H9 (cell line): ENCODE data around the gene AADACL3. TPM values are rescaled to one million over a fixed set of nuclear protein-coding genes. Genes with fewer than 3 reads are reported as not detected.

Experiments used
- DNase-seq: peaks from one replicate; pipeline ENCODE4 v3.0.0-alpha.2; 2017
- H2AFZ ChIP-seq: one replicate; pipeline ENCODE4 v1.6.1; 2013; ENCODE audit warnings: mild to moderate bottlenecking, low read length, control low read depth, moderate library complexity
- H2AK5ac ChIP-seq: 2 replicates; pipeline ENCODE4 v1.6.1; 2013; ENCODE audit warnings: low read length, control low read depth, mixed read lengths; ENCODE audit not compliant: insufficient read length
- H2BK120ac ChIP-seq: one replicate; pipeline ENCODE4 v1.6.1; 2013; ENCODE audit warnings: low read depth, mild to moderate bottlenecking, low read length, control low read depth, inconsistent platforms; ENCODE audit not compliant: poor library complexity, severe bottlenecking
- H2BK12ac ChIP-seq: 2 replicates; pipeline ENCODE4 v1.6.1; 2013; ENCODE audit warnings: low read length, control low read depth, mixed read lengths, low read depth; ENCODE audit not compliant: insufficient read length
- H2BK15ac ChIP-seq: 2 replicates; pipeline ENCODE4 v1.6.1; 2013; ENCODE audit warnings: low read depth, low read length, control low read depth
- H2BK20ac ChIP-seq: one replicate; pipeline ENCODE4 v1.6.1; 2013; ENCODE audit warnings: low read depth, mild to moderate bottlenecking, low read length, control low read depth, inconsistent platforms; ENCODE audit not compliant: poor library complexity, severe bottlenecking
- H2BK5ac ChIP-seq: 2 replicates; pipeline ENCODE4 v1.6.1; 2013; ENCODE audit warnings: low read length, control low read depth, mixed read lengths; ENCODE audit not compliant: insufficient read length
- H3K14ac ChIP-seq: 2 replicates; pipeline ENCODE4 v1.6.1; 2013; ENCODE audit warnings: low read length, control low read depth; ENCODE audit not compliant: insufficient read depth
- H3K18ac ChIP-seq: 2 replicates; pipeline ENCODE4 v1.6.1; 2013; ENCODE audit warnings: low read depth, mild to moderate bottlenecking, mixed read lengths, low read length, control low read depth; ENCODE audit not compliant: insufficient read length
- H3K23ac ChIP-seq: 2 replicates; pipeline ENCODE4 v1.6.1; 2013; ENCODE audit warnings: low read length, control low read depth, mixed read lengths, low read depth; ENCODE audit not compliant: insufficient read length
- H3K23me2 ChIP-seq: 2 replicates; pipeline ENCODE4 v1.6.1; 2013; ENCODE audit warnings: low read depth, mild to moderate bottlenecking, mixed read lengths, low read length, control low read depth; ENCODE audit not compliant: insufficient read length, poor library complexity, severe bottlenecking
- H3K27ac ChIP-seq: 2 replicates; pipeline ENCODE4 v1.5.1; 2013; ENCODE audit warnings: low read length, control low read depth, mixed read lengths, low read depth; ENCODE audit not compliant: insufficient read length
- H3K27me3 ChIP-seq: 2 replicates; pipeline ENCODE4 v1.6.1; 2013; ENCODE audit warnings: low read length, control low read depth, inconsistent platforms; ENCODE audit not compliant: insufficient read depth
- H3K4ac ChIP-seq: 2 replicates; pipeline ENCODE4 v1.6.1; 2013; ENCODE audit warnings: low read depth, mild to moderate bottlenecking, control low read depth, inconsistent platforms, low read length, moderate library complexity
- H3K4me1 ChIP-seq: 2 replicates; pipeline ENCODE4 v1.6.1; 2013; ENCODE audit warnings: low read length, control low read depth, inconsistent platforms; ENCODE audit not compliant: insufficient read depth
- H3K4me2 ChIP-seq: 2 replicates; pipeline ENCODE4 v1.6.1; 2013; ENCODE audit warnings: low read length, control low read depth, mixed read lengths; ENCODE audit not compliant: insufficient read length, insufficient read depth
- H3K56ac ChIP-seq: 2 replicates; pipeline ENCODE4 v1.6.1; 2013; ENCODE audit warnings: low read depth, mild to moderate bottlenecking, mixed read lengths, low read length, control low read depth; ENCODE audit not compliant: insufficient read length
- H3K79me1 ChIP-seq: 2 replicates; pipeline ENCODE4 v1.6.1; 2013; ENCODE audit warnings: low read depth, mild to moderate bottlenecking, moderate library complexity, low read length, control low read depth, inconsistent platforms; ENCODE audit not compliant: insufficient read depth, poor library complexity, severe bottlenecking
- H3K79me2 ChIP-seq: 2 replicates; pipeline ENCODE4 v1.6.1; 2013; ENCODE audit warnings: low read length, control low read depth, inconsistent platforms; ENCODE audit not compliant: insufficient read depth
- H3K9ac ChIP-seq: 2 replicates; pipeline ENCODE4 v1.6.1; 2013; ENCODE audit warnings: low read length, control low read depth, mixed read lengths; ENCODE audit not compliant: insufficient read length; ENCODE audit errors: extremely low read depth
- H3K9me3 ChIP-seq: one replicate; pipeline ENCODE4 v1.6.1; 2013; ENCODE audit warnings: low read depth, low read length, inconsistent platforms; ENCODE audit not compliant: control insufficient read depth
- H3T11ph ChIP-seq: one replicate; pipeline ENCODE4 v1.6.1; 2013; ENCODE audit warnings: mild to moderate bottlenecking, low read length, control low read depth, inconsistent platforms
- H4K20me1 ChIP-seq: one replicate; pipeline ENCODE4 v1.6.1; 2013; ENCODE audit not compliant: control insufficient read depth, insufficient read length, insufficient read depth
- H4K5ac ChIP-seq: 2 replicates; pipeline ENCODE4 v1.6.1; 2013; ENCODE audit warnings: low read depth, mild to moderate bottlenecking, mixed read lengths, low read length, control low read depth; ENCODE audit not compliant: insufficient read length
- H4K8ac ChIP-seq: replicated peaks from 2 replicates; pipeline ENCODE4 v1.6.1; 2013; ENCODE audit warnings: low read length, control low read depth, mixed read lengths, low read depth; ENCODE audit not compliant: insufficient read length
- H4K91ac ChIP-seq: 2 replicates; pipeline ENCODE4 v1.6.1; 2013; ENCODE audit warnings: low read depth, mild to moderate bottlenecking, moderate library complexity, mixed read lengths, low read length, control low read depth; ENCODE audit not compliant: insufficient read length
- H3K27ac Mint-ChIP-seq, 3 experiments: 2 replicates in 2 of 3; 3 replicates in 1 of 3; pipeline ENCODE4 v1.8.0; 2020 to 2021; ENCODE audit warnings: mixed read lengths in 3 of 3, mild to moderate bottlenecking in 1 of 3, moderate library complexity in 1 of 3
- H3K27me3 Mint-ChIP-seq: 2 replicates; pipeline ENCODE4 v1.8.0; 2021; ENCODE audit warnings: low read depth, mild to moderate bottlenecking, moderate library complexity, mixed read lengths
- H3K36me3 Mint-ChIP-seq, 3 experiments: 2 replicates in 2 of 3; 3 replicates in 1 of 3; pipeline ENCODE4 v1.8.0; 2020 to 2021; ENCODE audit warnings: low read depth in 3 of 3, mixed read lengths in 3 of 3; ENCODE audit not compliant: insufficient read depth in 1 of 3
- H3K4me1 Mint-ChIP-seq, 2 experiments: 2 replicates each; pipeline ENCODE4 v1.8.0; 2020; ENCODE audit warnings: mixed read lengths in 2 of 2
- H3K4me3 Mint-ChIP-seq, 2 experiments: 2 replicates in 1 of 2; 3 replicates in 1 of 2; pipeline ENCODE4 v1.8.0; 2020 to 2021; ENCODE audit warnings: mild to moderate bottlenecking in 2 of 2, mixed read lengths in 2 of 2, moderate library complexity in 1 of 2
- H3K9me3 Mint-ChIP-seq, 2 experiments: 2 replicates in 1 of 2; 3 replicates in 1 of 2; pipeline ENCODE4 v1.8.0; 2020; ENCODE audit warnings: mild to moderate bottlenecking in 2 of 2, mixed read lengths in 2 of 2, moderate library complexity in 1 of 2
- WGBS: extraction: QIAGEN DNeasy Blood & Tissue Kit; methylation state at CpG from one replicate; pipeline ENCODE4 v1.1.7; 2013; ENCODE audit warnings: missing lambda C conversion rate, low lambda C conversion rate, mixed read lengths; ENCODE audit not compliant: insufficient read length; ENCODE audit errors: extremely low coverage; 5-methylcytosine and 5-hydroxymethylcytosine counted together
- total RNA-seq: library from RNA; stranded (reverse); gene quantifications from 2 replicates; pipeline ENCODE4 v1.2.1, GENCODE V29; 2021
- TF ChIP-seq, protein P1 (sequence below): fragments of 200-600 bp; sonication (generic); conservative IDR thresholded peaks from 3 replicates; pipeline ENCODE4 v1.8.0; 2021; ENCODE audit warnings: antibody characterized with exemption, mild to moderate bottlenecking

Gene AADACL3
- total RNA-seq, 1 experiment from 2014 or later = 0.22 TPM

DNA sequence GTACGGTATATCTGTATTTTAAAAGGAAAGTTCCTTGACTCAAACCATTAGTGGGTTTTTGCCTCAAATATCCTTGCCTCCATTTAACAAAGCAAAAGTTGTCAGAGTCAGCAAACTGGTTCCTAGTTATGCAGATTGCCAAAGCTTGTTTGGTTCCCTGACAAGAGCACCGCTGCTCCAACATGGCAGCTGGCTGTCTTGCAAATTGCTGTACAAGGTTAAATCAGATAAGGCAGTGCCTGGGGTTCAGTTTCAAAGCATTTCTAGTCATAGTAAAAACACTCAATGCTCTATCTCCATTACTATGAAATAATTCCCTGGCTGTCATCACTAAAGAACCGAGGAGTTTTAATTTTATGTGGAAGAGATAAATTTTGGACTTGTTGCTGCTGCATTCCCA lies 18.7 kb downstream of the AADACL3 start:
- Histone ChIP-seq H2BK12ac (no peak overlapping the region), H3K27me3 (no peaks in the 10 kb centered on the region), H2AK5ac (no peak overlapping the region), H3K18ac (no peak overlapping the region), H2BK15ac (no peak overlapping the region), H4K5ac (no peak overlapping the region), H2BK20ac (no peak overlapping the region), H4K91ac (no peak overlapping the region), H3K23ac (no peak overlapping the region), H3K56ac (no peak overlapping the region), H3K4ac (no peak overlapping the region), H3K4me1 (peaks cover 3% of the 10 kb centered on the region; the same call in 1 of the 2 replicates), H3K27ac (no peak overlapping the region), H2AFZ (no peak overlapping the region), H4K20me1 (no peaks in the 10 kb centered on the region), H4K8ac (no peak overlapping the region), H3K9ac (no peak overlapping the region), H2BK5ac (no peak overlapping the region), H3K9me3 (no peaks in the 10 kb centered on the region), H3T11ph (no peak overlapping the region), H3K79me1 (no peaks in the 10 kb centered on the region), H3K23me2 (no peaks in the 10 kb centered on the region), H2BK120ac (no peak overlapping the region), H3K4me2 (no peak overlapping the region), H3K79me2 (no peaks in the 10 kb centered on the region), H3K14ac (no peak overlapping the region)
- Mint-ChIP-seq H3K4me3 (no peak overlapping the region), H3K36me3 (peaks cover 0 to 7% (median 3%) of the 10 kb centered on the region in 3 experiments; a peak in 4 of 7 replicates), H3K4me1 (peaks cover 7% of the 10 kb centered on the region in 2 experiments; a peak in 3 of 4 replicates), H3K9me3 (peaks cover 19 to 26% of the 10 kb centered on the region in 2 experiments), H3K27ac (no peak overlapping the region), H3K27me3 (no peaks in the 10 kb centered on the region; the same call in none of the 2 replicates)
- no peak for DNase-seq
- no CpG with 5 or more reads among the region's 3 CpGs for WGBS
- TF ChIP-seq, protein P1, sequence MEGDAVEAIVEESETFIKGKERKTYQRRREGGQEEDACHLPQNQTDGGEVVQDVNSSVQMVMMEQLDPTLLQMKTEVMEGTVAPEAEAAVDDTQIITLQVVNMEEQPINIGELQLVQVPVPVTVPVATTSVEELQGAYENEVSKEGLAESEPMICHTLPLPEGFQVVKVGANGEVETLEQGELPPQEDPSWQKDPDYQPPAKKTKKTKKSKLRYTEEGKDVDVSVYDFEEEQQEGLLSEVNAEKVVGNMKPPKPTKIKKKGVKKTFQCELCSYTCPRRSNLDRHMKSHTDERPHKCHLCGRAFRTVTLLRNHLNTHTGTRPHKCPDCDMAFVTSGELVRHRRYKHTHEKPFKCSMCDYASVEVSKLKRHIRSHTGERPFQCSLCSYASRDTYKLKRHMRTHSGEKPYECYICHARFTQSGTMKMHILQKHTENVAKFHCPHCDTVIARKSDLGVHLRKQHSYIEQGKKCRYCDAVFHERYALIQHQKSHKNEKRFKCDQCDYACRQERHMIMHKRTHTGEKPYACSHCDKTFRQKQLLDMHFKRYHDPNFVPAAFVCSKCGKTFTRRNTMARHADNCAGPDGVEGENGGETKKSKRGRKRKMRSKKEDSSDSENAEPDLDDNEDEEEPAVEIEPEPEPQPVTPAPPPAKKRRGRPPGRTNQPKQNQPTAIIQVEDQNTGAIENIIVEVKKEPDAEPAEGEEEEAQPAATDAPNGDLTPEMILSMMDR = no peak
